Measurements from ENCODE around the gene GUCY2C.

DNA sequence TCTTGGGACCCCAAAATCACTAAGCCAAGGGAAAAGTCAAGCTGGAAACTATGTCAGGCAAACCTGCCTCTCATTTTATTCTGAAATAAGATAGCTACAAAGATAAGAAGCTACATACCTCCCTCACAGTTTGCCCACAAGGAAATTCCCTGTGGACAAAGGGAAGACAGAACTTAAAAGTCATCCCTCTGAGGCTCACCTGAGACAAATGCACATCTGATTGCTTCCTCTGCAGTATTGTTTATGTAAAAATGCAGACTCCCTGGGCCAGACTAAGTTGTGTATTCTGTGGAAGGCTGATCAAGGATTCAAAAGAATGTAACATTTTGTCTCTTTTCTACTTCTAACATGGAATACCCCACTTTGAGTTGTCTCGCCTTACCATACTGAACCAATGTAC is 126.2 kb downstream of the GUCY2C start:
- TF ChIP-seq POLR2A (IDR thresholded peaks at IDR 0.05) (no peak), CTCF (IDR thresholded peaks at IDR 0.05) (no peak)

All from ovary (tissue), 3 donors.